Epithelial cell of esophagus (primary cell): Measurements from ENCODE around the gene C6.

Experiments
- DNase-seq: peaks from one replicate; pipeline ENCODE4 v3.0.0; 2010; ENCODE audit warnings: low read depth
- H3K4me3 ChIP-seq: 2 replicates; pipeline ENCODE4 v1.5.1; 2011; ENCODE audit warnings: mild to moderate bottlenecking, low read length, control low read depth
- CTCF ChIP-seq: IDR thresholded peaks from 2 replicates; pipeline ENCODE4 v1.5.1; 2011; ENCODE audit warnings: low read depth, mild to moderate bottlenecking, low read length, control low read depth, inconsistent platforms; ENCODE audit not compliant: insufficient read depth; ENCODE audit errors: missing control alignments

Gene C6

GRCh38 chr5:41112486-41113455 lies 100.6 kb downstream of the C6 start:
- no peak for TF ChIP-seq CTCF
- no peak overlapping the region for H3K4me3 ChIP-seq
- no peak for DNase-seq

GRCh38 chr5:41109186-41109585 lies 104.1 kb downstream of the C6 start:
- DNase-seq: no peak
- TF ChIP-seq CTCF: no peak
- no peak overlapping the region for H3K4me3 ChIP-seq

DNA sequence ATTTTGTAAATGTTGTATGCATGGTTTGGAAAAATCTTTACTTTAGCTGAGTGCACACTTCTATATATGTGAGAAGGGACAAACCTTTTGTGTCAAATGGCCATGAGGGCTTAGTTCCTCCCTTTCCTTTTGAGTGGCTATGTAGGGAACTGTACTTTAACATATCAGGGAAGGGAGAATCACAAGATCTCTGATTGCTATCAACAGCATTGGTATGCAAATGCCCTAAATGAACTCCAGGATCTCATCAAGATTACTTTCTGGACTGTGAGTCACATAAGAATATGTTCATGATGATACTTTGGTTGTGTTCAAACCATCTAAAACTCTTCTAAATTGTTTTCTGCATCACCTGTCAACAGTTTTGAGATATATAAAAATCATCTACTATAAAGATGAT lies 111.0 kb downstream of the C6 start:
- no peak overlapping the region for H3K4me3 ChIP-seq
- TF ChIP-seq CTCF: no peak
- no peak for DNase-seq

GRCh38 chr5:41097642-41098041 lies 115.7 kb downstream of the C6 start:
- H3K4me3 ChIP-seq: no peak overlapping the region
- peak; percentile 82 for DNase-seq
- no peak for TF ChIP-seq CTCF

- no peak overlapping the region for H3K4me3 ChIP-seq
- TF ChIP-seq CTCF: no peak
- DNase-seq: peak; percentile 6
Measured at GRCh38 chr5:41095324-41096101, 117.8 kb downstream of the C6 start.

GRCh38 chr5:41094871-41095270 lies 118.5 kb downstream of the C6 start:
- peak; percentile 53 for DNase-seq
- TF ChIP-seq CTCF: no peak
- H3K4me3 ChIP-seq: no peak overlapping the region
